Suprapubic skin (tissue), 4 donors: ENCODE results near the gene UVSSA. TPM values are rescaled to one million over a fixed set of nuclear protein-coding genes. Genes with fewer than 3 reads are reported as not detected.

Source experiments
- DNase-seq, 2 donors: peaks; one replicate each; pipeline ENCODE4 v3.0.0-alpha.2; 2019; ENCODE audit warnings: low spot score in 2 of 2
- H3K27ac ChIP-seq: fragments of 200-600 bp; sonication (generic); one replicate; pipeline ENCODE4 v1.5.1; 2019
- H3K27me3 ChIP-seq: fragments of 200-600 bp; sonication (generic); one replicate; pipeline ENCODE4 v1.5.1; 2019
- H3K36me3 ChIP-seq: fragments of 200-600 bp; sonication (generic); one replicate; pipeline ENCODE4 v1.5.1; 2019
- H3K4me1 ChIP-seq: fragments of 200-600 bp; sonication (generic); one replicate; pipeline ENCODE4 v1.5.1; 2019
- H3K4me3 ChIP-seq: fragments of 200-600 bp; sonication (generic); one replicate; pipeline ENCODE4 v1.5.1; 2019; ENCODE audit warnings: mild to moderate bottlenecking
- H3K9me3 ChIP-seq: fragments of 200-600 bp; sonication (generic); one replicate; pipeline ENCODE4 v1.5.1; 2019
- CTCF ChIP-seq, 2 donors: fragments of 200-600 bp in 1 of 2; fragments of 450-650 bp in 1 of 2; sonication (generic) in 1 of 2; IDR thresholded peaks; one replicate each; pipeline ENCODE4 v1.5.1; 2016 to 2019; ENCODE audit warnings: antibody characterized with exemption in 2 of 2, mild to moderate bottlenecking in 1 of 2, moderate library complexity in 1 of 2
- EP300 ChIP-seq: sonication (generic); formaldehyde crosslinking; IDR thresholded peaks from one replicate; pipeline ENCODE4 v1.6.1; 2017; ENCODE audit warnings: antibody characterized with exemption
- POLR2A ChIP-seq, 2 donors: fragments of 450-650 bp; IDR thresholded peaks; one replicate each; pipeline ENCODE4 v1.6.1; 2017; ENCODE audit warnings: antibody characterized with exemption in 2 of 2, mild to moderate bottlenecking in 2 of 2, moderate library complexity in 2 of 2
- POLR2AphosphoS5 ChIP-seq, 3 donors: sonication (generic); formaldehyde crosslinking; IDR thresholded peaks; one replicate each; pipeline ENCODE4 v1.6.1; 2017; ENCODE audit warnings: antibody characterized with exemption in 3 of 3
- WGBS: methylation state at CpG from one replicate; pipeline ENCODE4 v1.1.5; 2018; 5-methylcytosine and 5-hydroxymethylcytosine counted together
- total RNA-seq, 4 donors: library from RNA; depleted of rRNA; stranded (reverse); fragments of >200 nt; gene quantifications; one replicate each; pipeline ENCODE4 v1.1.0, GENCODE V29; 2016

UVSSA gene
- total RNA-seq, 4 donors from 2014 or later, result 16.2 to 107 (median 24.9) TPM

DNA sequence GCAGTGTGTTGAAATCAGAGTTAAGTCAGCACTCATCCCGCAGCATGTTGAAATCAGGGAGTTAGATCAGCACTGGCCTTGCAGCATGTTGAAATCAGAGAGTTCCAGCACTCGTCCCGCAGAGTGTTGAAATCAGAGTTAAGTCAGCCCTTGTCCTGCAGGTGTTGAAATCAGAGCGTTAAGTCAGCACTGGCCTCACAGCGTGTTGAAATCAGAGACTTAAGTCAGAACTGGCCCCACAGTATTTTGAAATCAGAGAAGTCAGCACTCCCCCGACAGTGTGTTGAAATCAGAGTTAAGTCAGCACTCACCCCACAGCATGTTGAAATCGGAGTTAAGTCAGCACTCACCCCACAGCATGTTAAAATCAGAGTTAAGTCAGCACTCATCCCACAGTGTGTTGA, 10.9 kb upstream of the UVSSA start:
- TF ChIP-seq CTCF (IDR thresholded peaks at IDR 0.05), result no peak
- TF ChIP-seq EP300, result no peak
- no peak for TF ChIP-seq POLR2A (IDR thresholded peaks at IDR 0.05)
- Histone ChIP-seq H3K4me1 (peaks cover 20% of the 10 kb centered on the region), H3K4me3 (no peak overlapping the region), H3K27ac (no peak overlapping the region), H3K36me3 (peaks cover 73% of the 10 kb centered on the region), H3K9me3 (no peaks in the 10 kb centered on the region), H3K27me3 (no peaks in the 10 kb centered on the region)
- DNase-seq, result no peak
- WGBS, result 89% methylated on average over 7 of the region's 7 CpGs

GRCh38 chr4:1337376-1337831, 9.6 kb upstream of the UVSSA start:
- peaks cover 77% of the 10 kb centered on the region for H3K36me3 ChIP-seq
- no peaks in the 10 kb centered on the region for H3K27me3 ChIP-seq
- no peak overlapping the region for H3K27ac ChIP-seq
- peaks cover 7% of the 10 kb centered on the region for H3K4me1 ChIP-seq
- no peak overlapping the region for H3K4me3 ChIP-seq
- TF ChIP-seq POLR2A (IDR thresholded peaks at IDR 0.05) (no peak), POLR2AphosphoS5 (IDR thresholded peaks at IDR 0.05) (no peak), EP300 (no peak), CTCF (IDR thresholded peaks at IDR 0.05) (no peak)
- no peaks in the 10 kb centered on the region for H3K9me3 ChIP-seq
- no peak for DNase-seq
- WGBS, result 75% methylated on average over 11 of the region's 11 CpGs

GRCh38 chr4:1337951-1338751, 8.9 kb upstream of the UVSSA start:
- no peak for DNase-seq
- TF ChIP-seq EP300 (no peak), POLR2AphosphoS5 (IDR thresholded peaks at IDR 0.05) (no peak), POLR2A (IDR thresholded peaks at IDR 0.05) (no peak), CTCF (IDR thresholded peaks at IDR 0.05) (no peak)
- Histone ChIP-seq H3K27ac (no peak overlapping the region), H3K27me3 (no peaks in the 10 kb centered on the region), H3K9me3 (no peaks in the 10 kb centered on the region), H3K36me3 (peaks cover 70% of the 10 kb centered on the region), H3K4me1 (no peaks in the 10 kb centered on the region), H3K4me3 (no peak overlapping the region)
- 98% methylated on average over 18 of the region's 41 CpGs for WGBS

GRCh38 chr4:1338752-1339414, 8.1 kb upstream of the UVSSA start:
- no peaks in the 10 kb centered on the region for H3K9me3 ChIP-seq
- H3K27ac ChIP-seq, result no peak overlapping the region
- WGBS, result 90% methylated on average over 38 of the region's 38 CpGs
- no peaks in the 10 kb centered on the region for H3K4me1 ChIP-seq
- H3K36me3 ChIP-seq, result peaks cover 66% of the 10 kb centered on the region
- TF ChIP-seq CTCF (IDR thresholded peaks at IDR 0.05), result no peak
- no peak for TF ChIP-seq POLR2AphosphoS5 (IDR thresholded peaks at IDR 0.05)
- TF ChIP-seq POLR2A (IDR thresholded peaks at IDR 0.05), result no peak
- no peak for TF ChIP-seq EP300
- no peaks in the 10 kb centered on the region for H3K27me3 ChIP-seq
- DNase-seq, result no peak
- no peak overlapping the region for H3K4me3 ChIP-seq

GRCh38 chr4:1339489-1339888, 7.5 kb upstream of the UVSSA start:
- Histone ChIP-seq H3K36me3 (peaks cover 61% of the 10 kb centered on the region), H3K4me3 (no peak overlapping the region), H3K4me1 (no peaks in the 10 kb centered on the region), H3K27me3 (no peaks in the 10 kb centered on the region), H3K27ac (no peak overlapping the region), H3K9me3 (no peaks in the 10 kb centered on the region)
- no peak for DNase-seq
- no peak for TF ChIP-seq CTCF (IDR thresholded peaks at IDR 0.05)
- TF ChIP-seq EP300, result no peak
- TF ChIP-seq POLR2A (IDR thresholded peaks at IDR 0.05), result no peak
- no peak for TF ChIP-seq POLR2AphosphoS5 (IDR thresholded peaks at IDR 0.05)
- WGBS, result 96% methylated on average over 38 of the region's 38 CpGs
